Endothelial cell of hepatic sinusoid (primary cell): ENCODE data around the gene TMEM47.

ENCODE experiments used
- in situ Hi-C: cut with HindIII; loops from 2 replicates; pipeline ENCODE4 v1.10.0; 2017; ENCODE audit warnings: low sequenced_read_pairs

The TMEM47 gene

DNA sequence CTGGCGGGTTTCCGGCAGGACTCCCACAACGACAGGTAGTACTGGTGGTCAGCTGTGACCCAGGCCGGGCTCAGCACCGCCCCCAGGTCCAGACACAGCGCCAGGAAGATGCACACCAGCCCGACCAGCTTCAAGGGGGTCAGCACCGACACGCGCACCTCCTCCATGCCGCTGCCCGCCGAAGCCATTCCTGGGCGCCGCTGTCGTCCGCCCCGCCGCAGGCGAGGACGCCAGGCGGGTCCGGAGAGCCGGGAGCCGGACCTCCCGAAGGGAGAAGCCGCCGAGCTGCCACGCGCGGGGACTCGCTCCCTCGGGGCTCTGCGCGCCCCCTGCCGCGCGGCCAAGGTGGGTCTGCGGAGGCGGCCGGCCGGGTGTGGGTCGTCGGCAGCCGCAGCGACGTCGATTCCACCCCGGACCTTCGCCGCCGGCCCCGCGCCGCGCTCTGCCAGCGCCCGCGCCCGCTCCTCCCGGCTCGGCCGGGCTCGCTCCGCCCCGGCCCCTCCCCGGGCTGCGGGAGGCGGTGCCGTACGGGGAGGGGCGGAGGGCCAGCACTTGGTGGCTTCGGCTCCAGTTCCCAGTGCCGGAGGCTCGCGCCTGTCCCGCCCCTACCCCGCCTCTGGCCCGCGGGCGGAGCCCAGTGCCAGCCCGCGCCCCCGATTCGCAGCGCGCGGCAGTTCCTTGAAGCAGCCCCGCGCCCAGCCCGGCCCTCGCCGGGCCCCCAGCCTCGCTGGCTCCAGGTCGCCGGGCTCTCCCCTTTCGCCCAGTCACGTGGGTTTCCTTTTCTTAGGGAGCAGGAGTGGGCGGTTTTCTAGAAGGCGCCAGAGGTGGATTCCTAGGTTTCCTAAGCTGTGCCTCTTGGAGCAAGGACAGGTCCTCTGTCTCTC, at the start of gene TMEM47:
TMEM47 (minus strand) TSS at position 444 of the 884 bp plus-strand sequence; CDS start at position 188, 256 bp downstream.
- in situ Hi-C loops, result no loop called here

DNA sequence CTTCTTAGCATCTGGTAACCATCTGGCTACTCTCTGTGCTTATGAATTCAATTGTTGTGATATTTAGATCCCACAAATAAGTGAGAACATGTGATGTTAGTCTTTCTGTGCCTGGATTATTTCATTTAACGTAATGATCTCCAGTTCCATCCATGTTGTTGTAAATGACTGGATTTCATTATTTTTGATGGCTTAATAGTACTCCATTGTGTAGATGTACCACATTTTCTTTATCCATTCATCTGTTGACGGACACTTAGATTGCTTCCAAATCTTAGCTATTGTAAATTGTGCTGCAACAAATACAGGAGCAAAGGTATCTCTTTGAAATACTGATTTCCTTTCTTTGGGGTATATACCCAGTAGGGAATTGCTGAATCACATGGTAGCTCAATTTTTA, 30.0 kb upstream of the TMEM47 start:
- in situ Hi-C loops, result no loop called here

DNA sequence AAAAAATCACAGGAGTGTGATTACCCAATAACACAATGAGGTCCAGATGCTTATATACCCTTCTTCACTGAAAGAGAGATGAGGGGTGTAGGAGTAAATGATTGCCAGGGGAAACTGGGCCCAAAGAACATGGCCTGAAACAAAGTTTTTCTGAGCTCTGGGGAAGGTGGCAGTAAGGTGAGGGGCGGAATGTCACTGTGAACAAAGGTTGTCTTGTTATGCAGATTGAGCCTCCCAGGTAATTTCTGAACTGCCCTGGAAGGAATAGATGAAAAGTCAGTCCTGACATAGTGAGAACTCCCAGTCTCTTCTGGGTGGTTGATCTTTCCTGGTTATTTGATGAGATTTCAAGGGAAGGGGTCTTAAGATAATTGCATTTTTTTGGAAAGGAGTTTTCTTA, 2.5 kb upstream of the TMEM47 start:
- in situ Hi-C loops, result no loop called here

DNA sequence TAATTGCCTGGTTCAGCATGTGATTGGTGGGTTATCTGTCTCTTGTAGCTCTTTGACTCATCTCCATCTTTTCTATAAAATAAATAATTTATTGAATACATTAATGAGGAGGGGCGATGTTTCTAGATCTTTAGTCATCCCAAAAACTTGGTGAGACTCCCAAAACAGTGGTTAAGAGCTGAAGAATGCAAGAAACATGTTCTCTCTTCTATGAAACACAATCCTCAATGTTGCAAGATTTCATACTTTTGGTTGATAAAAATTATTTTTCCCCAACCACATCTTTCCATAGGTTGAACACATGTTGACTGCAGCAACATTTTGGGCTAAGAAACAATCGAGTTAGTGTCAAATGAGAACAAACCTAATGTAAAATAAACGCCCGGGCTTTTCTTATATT, 1.2 kb upstream of the TMEM47 start:
- in situ Hi-C loops, result no loop called here

DNA sequence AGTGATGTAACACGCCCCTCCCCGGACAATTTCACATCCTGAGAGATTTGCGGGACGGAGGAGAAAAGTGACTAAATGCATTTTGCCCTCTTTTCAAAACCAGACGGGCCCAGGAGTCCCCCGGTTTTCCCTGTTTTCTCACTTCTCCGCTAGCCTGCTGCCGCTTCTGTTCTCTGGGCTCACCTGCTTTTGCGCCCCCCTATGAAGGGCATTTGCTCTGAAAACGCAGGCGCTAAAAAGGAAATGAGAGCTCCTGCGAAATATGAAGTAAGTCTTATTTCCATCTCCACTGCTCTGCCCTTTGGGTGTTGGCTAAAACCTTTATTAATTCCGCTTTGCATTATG, 613 bp upstream of the TMEM47 start:
- in situ Hi-C loops, result no loop called here

DNA sequence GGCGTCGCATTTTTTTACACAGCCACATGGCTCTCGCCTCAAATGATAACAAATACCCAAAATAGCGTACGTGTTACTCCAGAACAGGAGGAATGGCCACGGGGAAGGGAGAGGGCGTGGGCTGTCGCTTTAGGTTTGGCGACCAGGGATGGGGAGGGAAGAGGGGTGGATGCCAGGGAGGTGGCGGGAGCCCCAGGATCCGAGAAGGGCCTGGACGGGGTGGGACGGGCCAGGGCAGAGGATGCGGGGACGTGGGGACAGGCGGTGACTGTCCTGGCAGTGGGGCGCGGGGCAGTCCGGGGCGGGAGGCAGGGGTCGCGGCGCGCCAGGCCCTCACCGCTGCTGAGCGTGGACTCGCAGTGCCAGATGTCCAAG, 631 bp downstream of the TMEM47 start:
- in situ Hi-C loops, result no loop called here

DNA sequence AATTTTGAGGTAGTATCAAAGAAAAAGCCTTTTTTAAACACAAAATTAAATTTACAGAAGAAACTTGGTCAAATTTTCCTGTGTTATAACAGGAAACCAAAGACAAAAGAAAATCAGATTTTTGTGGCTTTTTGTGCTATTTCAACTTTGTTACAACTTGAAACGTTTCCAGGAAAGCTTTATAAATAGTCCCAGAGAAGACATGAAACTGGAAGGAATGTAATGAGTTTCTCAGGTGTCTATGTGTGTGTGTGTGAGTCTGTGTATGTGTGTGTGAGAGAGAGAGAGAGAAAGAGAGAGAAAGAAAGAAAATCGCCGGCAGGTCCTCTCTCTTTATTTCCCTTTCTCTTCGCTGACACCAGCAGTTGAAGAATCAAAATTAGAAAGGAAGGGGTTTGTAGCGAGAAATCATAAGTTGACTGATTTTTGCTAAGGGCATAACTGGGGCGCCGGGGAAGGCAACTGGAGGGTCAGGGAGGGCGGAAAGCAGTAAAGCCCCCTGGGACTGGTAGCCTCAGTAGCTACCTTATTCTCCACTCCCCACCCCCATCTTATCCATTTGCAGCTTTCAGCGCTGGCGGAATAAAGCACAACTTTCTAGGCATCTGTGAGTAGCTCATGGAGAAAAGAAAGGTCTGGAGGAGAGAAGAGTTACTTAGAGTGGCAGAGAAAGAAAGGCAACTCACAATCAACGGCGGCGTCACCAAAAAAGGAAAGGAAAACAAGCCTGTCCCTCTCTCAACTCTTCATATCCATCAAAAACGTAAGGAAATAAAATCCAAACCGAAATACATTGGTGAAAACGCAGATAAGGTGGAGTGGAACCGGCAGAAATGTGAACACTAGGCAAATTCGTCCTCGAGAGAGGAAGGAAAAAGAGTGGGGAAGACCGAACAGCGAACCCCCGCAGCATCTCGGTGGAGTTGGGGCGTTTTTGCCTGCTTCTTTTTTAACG, 1.3 kb downstream of the TMEM47 start:
- in situ Hi-C loops, result no loop called here

DNA sequence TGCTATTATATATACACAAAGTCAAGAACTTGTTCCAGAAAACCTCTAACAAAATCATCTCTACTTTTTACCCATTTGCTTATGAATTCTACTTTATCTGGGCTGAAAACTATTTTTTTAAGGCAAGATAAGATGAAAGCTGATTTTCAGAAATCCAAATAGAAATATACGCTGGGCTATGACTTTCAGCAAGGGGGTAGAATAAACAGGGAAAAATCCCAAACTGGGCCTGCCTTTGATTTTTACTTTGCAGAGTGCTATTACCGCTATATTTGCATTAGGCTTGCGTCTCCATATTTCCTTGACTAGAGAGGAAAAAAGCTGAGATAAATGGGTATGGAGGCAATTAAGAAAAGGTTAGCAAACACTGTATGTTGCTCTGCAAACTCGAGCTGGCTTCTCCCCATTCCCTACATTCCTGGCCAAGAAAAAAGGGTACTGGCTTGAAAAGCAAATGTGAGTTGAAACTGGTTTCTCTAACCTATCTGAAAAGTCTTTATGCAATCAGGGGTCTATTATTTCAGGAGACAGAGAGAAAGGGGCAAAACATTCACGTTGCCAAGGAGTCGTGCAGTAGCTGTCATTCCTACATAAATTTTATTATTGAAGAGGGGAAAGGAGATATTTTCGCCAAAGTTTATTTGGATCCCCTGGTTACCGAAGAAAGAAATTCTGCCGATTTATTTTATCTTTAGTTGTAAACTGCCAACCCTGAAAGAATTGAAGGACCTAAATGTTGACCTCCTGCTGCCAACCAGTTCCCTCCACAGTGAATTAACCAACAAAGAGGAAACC, 2.2 kb downstream of the TMEM47 start:
- in situ Hi-C loops, result no loop called here

DNA sequence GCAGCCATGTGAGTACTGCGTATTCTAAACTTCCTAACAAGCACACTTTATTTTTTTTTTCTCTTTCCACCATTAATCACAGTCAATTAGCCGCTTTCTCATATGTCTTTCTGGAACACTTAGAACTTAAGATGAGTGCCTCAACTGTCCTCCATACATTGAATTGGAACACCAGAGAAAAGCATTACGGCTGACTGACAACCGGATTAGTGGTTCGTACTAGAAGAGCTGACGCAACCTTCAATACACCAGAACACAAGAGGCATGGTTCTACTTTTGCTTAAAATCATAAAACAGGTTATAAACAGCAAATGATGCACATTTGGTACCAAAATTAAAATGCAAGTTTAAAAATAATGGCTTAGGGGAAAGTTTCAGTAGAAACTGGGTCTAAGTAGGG, 3.3 kb downstream of the TMEM47 start:
- in situ Hi-C loops, result no loop called here

DNA sequence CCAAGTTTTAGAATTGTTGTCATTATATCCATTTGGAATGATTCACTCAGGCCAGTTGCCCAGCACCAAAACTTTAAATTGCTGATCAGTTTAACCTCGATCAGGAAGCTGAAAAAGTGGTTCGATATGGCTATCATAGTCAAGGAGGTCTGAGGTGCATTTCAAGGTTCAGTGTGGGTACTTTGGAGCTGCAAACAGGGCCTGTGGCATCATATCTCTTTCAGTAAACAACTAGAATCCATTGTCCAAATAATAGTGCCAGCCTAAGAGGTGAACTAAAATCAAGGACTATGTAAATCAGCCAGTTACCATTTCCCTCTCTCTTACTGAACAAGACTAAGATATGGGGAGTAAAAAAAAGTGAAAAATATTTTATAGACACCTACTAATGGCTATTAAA, 14.2 kb downstream of the TMEM47 start:
- in situ Hi-C loops, result no loop called here

DNA sequence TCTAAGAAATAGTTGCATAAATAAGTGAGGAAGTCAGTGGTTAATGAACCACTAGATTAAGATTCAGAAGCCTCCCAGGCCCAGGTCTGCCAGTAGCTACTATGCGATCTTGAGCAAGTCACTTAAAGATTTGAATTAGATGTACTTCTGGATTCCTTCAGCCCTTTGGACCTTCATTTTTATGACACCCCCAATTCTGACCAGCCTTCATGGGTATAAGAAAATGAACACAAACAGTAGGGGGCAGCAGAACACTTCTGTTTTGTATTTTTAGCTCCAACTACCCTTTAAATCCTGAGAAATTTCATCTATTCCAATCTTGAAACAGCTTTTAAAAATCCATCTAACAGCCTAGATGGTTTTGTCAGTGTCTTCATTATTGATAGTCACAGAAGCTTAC, 19.0 kb downstream of the TMEM47 start:
- in situ Hi-C loops, result no loop called here

DNA sequence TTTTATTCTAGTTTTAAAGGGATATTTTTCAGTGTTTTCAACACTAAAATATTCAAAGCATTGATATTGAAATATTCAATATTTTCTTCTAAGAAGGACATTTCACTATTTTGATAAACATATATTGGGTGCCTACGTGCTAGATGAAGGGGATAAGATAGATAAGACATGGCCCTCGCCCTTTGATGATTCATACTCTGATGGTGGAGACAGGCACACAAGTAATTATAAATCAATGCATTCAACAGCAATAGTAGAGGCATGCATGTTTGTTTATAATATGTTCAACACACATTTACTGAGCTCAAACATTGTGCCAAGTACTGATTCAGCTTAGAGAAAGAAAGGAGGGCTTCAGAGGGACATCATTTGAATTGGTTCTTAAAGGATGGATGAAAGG, 22.7 kb downstream of the TMEM47 start:
- in situ Hi-C loops, result no loop called here

DNA sequence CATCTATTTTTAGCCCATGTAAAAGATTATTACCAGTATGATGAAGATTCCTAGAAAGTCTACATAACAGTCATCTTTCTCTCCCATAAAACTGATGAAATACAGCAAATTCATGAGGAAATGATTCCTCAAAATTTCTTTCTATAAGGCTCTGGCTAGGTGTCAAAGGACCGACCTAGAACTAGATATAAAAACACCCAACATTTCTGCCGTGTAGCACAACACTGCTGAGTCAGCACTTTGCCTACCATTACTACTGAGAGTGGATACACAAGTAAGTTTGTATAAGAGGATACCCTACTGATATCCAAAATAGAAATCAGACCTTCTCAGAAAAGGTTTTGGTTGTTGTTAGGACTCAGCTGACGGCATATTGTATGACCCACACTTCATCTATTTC, 24.7 kb downstream of the TMEM47 start:
- in situ Hi-C loops, result no loop called here

DNA sequence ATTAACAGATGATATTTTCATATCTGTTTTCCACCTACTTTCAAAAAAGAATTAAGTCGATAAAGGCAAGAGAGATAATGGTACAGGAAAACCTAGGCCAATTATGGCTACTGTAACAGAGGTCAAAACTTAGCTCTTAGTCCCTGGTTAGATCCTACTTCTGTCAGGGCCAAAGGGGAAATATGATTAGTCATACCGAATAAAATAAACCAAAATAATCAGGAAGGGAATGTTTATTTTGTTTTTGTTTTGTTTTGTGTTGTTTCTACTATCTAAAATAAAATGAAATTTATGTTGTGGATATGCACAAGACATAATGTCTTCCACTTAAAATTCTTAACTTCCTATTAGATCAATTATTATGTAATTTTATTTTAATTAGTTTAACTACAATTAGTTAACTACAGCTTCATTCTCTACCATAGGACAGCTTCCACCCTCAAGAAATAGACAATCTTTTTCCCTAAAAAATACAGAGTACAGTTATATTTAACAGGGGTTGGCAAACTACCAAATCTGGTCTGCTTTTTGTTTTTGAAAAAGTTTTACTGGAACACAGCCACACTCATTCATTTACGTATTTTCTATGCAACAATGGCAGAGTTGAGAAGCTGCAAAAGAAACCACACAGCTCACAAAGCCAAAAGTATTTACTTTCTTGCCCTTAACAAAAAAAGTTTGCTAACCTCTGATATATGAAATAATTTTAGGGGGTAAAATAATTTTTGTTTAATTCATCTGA, 25.4 kb downstream of the TMEM47 start:
- in situ Hi-C loops, result no loop called here

DNA sequence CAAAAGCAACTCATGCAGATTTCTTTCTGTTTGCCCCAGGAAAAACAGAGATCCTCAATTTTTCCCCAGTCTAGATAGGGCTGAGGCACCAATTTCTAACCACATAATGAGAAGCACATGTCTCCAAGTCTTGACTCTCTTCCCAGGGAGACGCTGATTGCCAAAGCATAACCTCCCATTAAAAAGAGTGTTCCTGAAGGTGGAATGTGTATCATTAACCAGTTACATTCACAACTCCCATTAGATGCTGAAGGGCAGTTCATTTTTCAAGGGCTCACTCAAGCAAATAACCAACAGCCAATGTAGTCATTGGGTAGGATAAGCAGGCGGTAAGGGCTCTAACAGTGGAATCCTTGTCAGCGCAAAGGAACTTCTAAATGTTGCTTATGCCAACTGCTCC, 27.5 kb downstream of the TMEM47 start:
- in situ Hi-C loops, result no loop called here

DNA sequence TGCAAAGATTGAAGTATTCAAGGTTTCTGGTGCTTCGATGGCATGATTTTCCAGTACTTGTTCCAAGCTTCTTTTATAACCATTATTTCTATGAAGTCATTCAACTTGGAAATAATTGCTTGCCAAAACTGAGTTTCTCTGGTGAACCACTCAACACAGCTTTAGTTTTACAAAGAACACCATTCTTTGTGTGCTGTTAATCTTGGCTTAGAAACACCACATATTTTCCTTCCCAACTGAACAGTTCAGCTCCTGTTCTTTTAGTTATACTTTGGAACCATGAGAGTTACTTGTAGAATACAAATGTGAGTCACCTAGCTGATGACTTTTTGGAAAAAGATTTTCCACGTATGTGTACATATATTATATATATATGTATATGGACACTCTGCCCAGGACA, 32.7 kb downstream of the TMEM47 start:
- in situ Hi-C loops, result no loop called here

DNA sequence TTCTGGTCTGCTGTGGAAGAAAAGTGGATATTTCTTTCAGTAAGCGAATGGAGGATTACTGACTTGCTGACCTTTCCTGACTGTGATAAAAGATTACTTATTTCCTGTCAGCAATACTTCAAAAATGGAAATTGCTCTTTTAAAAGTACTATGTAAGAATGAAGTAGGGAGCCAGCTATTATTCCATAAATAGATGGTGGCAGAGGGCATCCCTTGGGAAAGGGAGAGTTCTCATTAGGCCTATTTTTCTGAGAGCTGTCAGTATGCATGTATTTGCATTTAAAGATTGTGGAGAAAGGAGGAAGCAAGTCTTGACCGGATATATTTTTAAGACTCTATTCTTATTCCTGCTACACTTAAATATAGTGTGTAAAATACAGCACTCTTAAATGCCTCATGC, 37.2 kb downstream of the TMEM47 start:
- in situ Hi-C loops, result no loop called here

DNA sequence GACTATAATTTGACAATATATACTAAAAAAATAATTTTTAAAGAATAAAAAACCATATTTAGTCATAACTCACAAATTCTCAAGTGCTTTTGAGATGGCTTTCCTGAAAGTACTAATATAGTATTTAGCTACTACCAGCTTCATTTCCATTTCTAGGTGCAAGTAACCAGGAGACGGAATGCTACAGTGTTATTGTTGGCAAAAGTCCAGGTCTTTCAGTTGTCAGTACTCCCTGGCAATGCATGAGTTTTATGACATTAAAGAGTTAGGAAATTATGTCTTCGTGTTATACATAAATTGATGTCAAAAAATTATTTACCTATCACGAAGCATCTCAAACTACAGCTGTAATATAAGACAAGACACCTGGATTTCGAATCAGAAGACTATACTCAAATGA, 45.0 kb downstream of the TMEM47 start:
- in situ Hi-C loops, result no loop called here

DNA sequence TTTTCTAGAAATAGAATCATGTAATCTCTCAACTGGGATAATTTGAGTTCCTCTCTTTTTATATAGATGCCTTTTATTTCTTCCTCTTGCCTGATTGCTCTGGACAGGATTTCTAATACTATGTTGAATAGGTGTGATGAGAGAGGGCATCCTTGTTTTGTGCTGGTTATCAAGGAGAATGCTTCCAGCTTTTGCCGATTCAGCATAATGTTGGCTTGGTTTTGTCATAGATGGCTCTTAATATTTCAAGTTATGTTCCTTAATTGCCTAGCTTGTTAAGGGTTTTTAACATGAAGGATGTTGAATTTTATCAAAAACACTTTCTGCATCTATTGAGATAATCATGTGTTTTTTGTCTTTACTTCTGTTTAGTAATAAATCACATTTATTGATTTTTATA, 58.7 kb downstream of the TMEM47 start:
- in situ Hi-C loops, result no loop called here

DNA sequence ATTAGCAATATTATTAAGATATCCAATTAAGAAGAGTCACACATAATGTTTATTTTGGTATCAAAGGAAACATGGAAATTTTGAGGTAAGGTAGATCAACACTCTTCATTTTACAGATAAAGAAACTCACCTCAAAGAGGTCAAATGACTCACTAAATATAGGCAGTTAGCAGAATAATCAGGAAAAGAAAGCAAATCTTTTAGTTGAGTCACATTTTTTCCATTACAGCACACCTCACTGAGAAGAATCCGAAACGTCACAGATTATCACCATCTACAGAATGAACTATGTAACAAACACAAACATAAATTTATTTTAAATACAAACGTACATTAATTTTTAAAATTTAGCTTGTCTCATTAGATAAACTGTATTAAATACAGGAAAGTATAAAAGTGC, 70.1 kb downstream of the TMEM47 start:
- in situ Hi-C loops, result no loop called here
